ENCODE measurements around the gene PNKP.

The PNKP gene

DNA sequence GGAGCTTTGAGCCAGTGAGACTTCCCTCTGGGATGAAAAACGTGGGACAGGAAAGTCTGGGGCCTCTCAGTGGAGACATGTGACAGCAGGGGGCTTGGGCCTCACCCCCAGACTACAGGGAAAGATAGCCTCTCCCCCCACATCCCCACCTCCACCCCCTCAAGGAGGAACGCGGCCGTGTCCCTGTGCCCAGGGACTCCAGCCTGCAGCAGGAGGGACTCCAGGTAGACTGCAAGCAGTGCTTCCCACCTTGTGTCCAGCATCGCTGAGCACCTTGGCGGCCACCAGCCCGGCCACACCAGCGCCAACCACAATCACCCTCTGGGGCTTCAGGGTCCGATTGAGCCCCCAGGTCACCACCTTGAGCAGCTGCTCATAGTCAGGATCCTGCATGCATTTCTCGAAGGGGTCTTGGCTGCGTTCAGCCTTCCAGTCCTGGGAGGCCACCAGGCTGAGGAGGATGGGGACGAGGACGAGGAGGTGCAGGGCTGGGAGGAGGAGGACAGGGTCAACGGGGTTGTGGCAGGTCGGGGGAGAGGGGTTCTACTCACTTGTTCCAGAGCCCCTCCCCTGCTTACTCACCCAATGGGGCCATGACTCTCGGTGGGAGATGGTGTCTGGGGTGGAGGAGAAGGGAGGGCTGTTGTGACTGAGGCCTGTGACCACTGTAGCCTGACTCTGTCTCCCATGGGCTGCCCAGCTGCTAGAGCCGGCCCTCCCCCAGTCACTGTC lies 28.4 kb upstream of the PNKP start:
- H3K4me3 ChIP-seq (ENCODE audit: low read depth, low read length): peak overlapping the region; percentile 83
- peak; percentile 66 for DNase-seq (ENCODE audit: low read depth)
- TF ChIP-seq, protein P1, sequence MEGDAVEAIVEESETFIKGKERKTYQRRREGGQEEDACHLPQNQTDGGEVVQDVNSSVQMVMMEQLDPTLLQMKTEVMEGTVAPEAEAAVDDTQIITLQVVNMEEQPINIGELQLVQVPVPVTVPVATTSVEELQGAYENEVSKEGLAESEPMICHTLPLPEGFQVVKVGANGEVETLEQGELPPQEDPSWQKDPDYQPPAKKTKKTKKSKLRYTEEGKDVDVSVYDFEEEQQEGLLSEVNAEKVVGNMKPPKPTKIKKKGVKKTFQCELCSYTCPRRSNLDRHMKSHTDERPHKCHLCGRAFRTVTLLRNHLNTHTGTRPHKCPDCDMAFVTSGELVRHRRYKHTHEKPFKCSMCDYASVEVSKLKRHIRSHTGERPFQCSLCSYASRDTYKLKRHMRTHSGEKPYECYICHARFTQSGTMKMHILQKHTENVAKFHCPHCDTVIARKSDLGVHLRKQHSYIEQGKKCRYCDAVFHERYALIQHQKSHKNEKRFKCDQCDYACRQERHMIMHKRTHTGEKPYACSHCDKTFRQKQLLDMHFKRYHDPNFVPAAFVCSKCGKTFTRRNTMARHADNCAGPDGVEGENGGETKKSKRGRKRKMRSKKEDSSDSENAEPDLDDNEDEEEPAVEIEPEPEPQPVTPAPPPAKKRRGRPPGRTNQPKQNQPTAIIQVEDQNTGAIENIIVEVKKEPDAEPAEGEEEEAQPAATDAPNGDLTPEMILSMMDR (IDR thresholded peaks at IDR 0.05; ENCODE audit: insufficient read depth, low read depth, low read length, missing control alignments): no peak

DNA sequence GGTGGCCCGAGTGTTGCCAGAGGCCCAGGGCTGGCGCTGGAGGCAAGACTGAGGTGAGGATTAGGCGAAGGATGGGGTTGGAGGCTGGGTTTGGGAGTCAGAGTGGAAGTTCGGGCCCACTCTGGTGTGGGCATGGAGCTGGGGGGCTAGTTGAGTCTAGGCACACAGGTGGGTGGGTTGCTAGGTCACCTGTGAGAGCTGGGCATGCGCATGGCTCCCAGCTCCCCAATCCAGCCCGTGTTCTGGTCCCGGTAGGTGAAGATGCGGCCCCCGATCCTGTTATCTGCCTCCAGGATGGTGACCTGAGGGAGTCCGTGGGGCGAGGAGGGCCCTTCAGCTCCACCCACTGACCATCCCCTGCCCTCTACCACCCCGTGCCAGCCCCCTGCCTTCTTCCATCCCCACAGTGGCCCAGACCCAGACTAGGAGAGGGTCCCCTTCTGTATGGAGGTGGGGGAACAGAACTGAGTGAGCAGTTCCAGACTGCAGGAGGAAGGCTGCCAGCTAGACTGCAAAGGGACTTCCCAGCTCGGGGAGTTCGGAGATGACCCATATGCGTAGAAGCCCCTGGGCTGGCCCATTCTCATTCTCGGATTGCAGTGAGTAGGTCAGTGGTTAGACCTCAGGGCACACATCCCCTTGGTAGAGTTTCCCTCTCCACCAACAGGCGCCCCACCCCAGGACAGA lies 27.6 kb upstream of the PNKP start:
- TF ChIP-seq, protein P1 (IDR thresholded peaks at IDR 0.05; ENCODE audit: insufficient read depth, low read depth, low read length, missing control alignments): no peak
- peak overlapping the region; percentile 83 for H3K4me3 ChIP-seq (ENCODE audit: low read depth, low read length)
- peak; percentile 92 for DNase-seq (ENCODE audit: low read depth)

DNA sequence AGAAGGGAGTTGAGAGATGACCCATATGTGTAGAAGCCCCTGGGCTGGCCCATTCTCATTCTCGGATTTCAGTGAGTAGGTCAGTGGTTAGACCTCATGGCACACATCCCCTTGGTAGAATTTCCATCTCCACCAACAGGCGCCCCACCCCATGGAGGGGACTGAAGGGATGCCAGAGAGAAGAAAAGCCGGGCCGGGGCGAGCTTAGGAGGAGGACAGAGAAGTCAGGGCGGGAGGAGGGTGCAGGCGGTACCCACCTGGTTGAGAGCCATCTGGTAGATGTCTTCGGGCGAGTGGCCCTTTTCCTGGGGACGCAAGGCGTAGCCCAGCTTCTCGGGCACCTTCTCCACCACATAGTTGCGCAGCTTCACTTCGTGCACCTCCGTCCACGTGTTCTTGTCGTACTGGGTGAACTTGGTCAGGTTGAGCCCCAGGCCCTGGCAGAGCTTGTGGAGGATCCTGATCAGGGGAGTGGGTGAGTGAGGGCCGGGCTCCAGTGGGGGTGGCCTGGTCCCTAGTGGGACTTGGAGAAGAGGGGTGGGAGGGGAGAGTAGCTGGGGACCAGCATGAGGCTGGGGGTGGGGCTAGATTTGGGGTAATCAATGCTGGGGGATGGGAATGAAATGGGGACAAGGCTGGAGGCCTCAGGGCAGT lies 26.8 kb upstream of the PNKP start:
- peak; percentile 68 for DNase-seq (ENCODE audit: low read depth)
- TF ChIP-seq, protein P1 (IDR thresholded peaks at IDR 0.05; ENCODE audit: insufficient read depth, low read depth, low read length, missing control alignments): no peak

DNA sequence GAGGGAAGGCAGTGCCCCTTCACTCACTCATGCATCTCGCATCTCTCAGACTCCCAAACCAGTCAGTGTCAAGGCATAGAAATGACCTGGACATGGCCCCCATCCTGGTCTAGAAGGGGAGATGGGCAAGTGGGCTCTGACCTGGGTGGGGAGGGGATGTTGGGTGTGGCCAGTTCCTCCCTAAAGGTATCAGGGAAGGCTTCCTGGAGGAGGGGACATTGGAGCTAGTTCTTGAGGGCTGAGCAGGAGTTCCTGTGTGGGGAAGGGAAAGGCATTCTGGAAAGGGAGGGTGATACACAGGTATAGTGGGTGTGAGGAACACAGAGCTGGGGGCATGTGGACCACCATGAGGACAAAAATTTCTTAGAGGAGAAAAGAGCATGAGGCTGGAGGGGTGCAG lies 25.3 kb upstream of the PNKP start:
- no peak for DNase-seq (ENCODE audit: low read depth)
- peak overlapping the region; percentile 34 for H3K4me3 ChIP-seq (ENCODE audit: low read depth, low read length)
- TF ChIP-seq, protein P1 (IDR thresholded peaks at IDR 0.05; ENCODE audit: insufficient read depth, low read depth, low read length, missing control alignments): no peak

More for the DNA sequence above, 26.8 kb upstream of the PNKP start:
- H3K4me3 ChIP-seq (ENCODE audit: low read depth, low read length): peak overlapping the region; percentile 83

DNA sequence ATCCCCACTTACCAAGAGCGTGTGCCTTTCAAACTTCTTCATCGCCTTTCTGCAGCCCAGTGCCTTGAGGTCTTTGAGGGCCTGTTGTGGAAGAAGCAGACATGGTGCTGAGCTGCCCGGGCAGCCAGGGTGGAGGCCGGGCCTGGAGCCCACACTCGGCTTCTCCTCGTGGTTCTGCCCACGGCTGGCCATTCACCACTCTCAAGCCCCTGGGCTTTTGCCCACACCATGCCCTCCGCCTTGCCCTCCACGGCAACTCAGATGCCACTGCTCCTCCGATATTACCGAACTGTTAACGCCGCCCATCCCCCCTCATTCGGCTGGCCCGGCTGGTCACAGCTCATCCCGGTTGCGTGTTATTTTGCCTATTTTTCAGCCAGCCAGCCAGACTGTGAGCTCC lies 24.0 kb upstream of the PNKP start:
- no peak for DNase-seq (ENCODE audit: low read depth)
- H3K4me3 ChIP-seq (ENCODE audit: low read depth, low read length): no peak overlapping the region
- TF ChIP-seq, protein P1 (IDR thresholded peaks at IDR 0.05; ENCODE audit: insufficient read depth, low read depth, low read length, missing control alignments): no peak

DNA sequence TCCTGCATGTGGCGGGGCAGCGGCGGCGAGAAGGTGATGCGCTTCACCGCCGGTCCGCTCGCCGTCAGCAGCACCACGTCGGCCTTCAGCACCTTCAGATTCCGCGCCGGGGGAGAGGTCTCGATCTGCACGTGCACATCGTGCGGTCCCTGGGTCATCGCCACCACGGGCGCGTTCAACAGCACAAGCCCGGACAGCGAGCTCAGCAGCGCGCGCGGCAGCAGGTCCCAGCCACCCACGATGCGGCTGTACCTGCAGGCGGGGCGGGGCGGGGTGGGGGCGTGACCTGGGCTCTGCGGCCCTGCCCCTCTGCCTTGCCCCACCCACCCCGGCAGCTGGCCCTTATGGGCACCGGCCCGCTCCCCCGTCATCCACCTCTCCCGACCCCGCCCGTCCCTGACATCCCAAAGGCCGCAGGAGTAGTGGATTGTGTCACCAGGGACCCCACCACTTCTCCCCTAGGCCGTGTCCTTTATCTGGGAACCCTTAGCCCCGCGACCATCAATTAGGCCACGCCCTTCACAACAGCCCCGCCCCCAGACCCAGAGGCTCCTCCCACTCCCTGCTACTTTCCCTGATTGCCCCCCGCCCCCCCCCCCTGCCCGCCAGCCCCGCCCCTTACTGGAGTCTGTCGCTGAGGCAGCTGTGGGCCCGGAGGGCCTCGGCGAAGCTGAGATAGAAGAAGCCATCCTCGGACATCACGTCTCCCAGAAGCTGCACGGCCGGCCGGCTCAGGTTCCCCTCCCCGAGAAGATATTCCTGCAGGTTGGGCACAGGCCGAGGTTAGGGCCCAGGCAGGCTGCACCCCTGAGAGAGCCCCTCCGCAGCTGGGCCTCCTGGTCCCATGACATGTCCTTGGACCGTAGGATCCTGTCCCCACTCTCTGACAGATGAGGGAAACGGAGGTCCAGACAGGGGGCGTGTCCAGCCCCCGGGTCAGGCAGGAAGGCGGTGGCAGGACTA lies 23.3 kb upstream of the PNKP start:
- TF ChIP-seq, protein P1 (IDR thresholded peaks at IDR 0.05; ENCODE audit: insufficient read depth, low read depth, low read length, missing control alignments): no peak
- DNase-seq (ENCODE audit: low read depth): peak; percentile 62
- H3K4me3 ChIP-seq (ENCODE audit: low read depth, low read length): no peak overlapping the region

Data from GM12865 (cell line).